ENCODE measurements around the gene HEXIM1.

DNA sequence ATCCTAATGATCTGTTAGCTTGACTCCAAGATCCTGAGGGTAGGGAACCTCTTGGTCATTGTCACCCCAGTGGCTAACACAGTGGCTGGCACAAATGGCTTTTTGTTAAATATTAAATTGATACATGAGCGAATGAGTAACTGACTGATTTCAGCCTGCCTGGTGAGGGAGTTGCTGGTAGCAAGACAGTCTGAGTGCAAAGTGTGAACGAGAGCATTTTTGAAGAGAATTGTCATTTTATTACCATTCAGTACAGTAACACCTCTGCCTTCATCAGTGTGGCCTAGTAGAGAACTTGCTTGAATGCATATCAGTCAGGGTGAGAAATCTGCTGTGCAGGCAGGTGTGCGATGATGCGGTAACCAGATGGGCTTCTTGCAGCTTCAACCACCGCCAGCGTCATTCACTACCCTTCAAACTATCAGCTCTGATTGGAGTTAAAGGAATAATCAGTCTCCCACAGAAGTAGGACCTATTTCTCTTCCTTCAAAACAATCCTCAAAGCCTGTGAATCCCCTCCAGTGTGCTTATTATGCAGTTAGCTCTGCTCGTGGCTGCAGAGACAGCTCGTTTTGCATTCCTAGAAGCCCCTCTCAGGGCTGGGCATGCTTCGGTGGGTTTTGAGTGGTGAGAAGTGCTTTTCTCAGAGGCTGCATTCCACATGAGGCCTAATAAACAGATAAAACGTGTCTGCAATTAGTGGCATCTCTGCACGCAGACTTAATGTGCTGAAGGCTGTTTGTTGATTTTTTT, 42.4 kb downstream of the HEXIM1 start:
- TF ChIP-seq, protein P1, sequence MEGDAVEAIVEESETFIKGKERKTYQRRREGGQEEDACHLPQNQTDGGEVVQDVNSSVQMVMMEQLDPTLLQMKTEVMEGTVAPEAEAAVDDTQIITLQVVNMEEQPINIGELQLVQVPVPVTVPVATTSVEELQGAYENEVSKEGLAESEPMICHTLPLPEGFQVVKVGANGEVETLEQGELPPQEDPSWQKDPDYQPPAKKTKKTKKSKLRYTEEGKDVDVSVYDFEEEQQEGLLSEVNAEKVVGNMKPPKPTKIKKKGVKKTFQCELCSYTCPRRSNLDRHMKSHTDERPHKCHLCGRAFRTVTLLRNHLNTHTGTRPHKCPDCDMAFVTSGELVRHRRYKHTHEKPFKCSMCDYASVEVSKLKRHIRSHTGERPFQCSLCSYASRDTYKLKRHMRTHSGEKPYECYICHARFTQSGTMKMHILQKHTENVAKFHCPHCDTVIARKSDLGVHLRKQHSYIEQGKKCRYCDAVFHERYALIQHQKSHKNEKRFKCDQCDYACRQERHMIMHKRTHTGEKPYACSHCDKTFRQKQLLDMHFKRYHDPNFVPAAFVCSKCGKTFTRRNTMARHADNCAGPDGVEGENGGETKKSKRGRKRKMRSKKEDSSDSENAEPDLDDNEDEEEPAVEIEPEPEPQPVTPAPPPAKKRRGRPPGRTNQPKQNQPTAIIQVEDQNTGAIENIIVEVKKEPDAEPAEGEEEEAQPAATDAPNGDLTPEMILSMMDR (IDR thresholded peaks at IDR 0.05), result no peak
- TF ChIP-seq POLR2A (IDR thresholded peaks at IDR 0.05), result no peak
